Activated naive CD8-positive, alpha-beta T cell treated with anti-CD3 and anti-CD28 coated beads, Interleukin-2, amount 10 ng/mL, durations not matched to agents 7 days and 5 days (primary cell): ENCODE measurements around the gene RETREG1. TPM values are rescaled to one million over a fixed set of nuclear protein-coding genes. Genes with fewer than 3 reads are reported as not detected.

Experiments
- ATAC-seq: fragments of 150-1000 bp; cut with Tn5 transposase; one replicate; pipeline ENCODE4 v1.10.0; 2021; ENCODE audit warnings: low read depth, moderate library complexity
- POLR2A ChIA-PET: fragments of 350-600 bp; sonication (Branson Sonifier 250); formaldehyde crosslinking; loops from one replicate; lab custom pipeline; 2021; ENCODE audit warnings: antibody characterized with exemption; lab: Charles Lee
- DNase-seq: peaks from one replicate; pipeline ENCODE4 v3.0.0; 2021
- H3K27ac Mint-ChIP-seq: one replicate; pipeline ENCODE4 v1.8.0; 2022; ENCODE audit warnings: mild to moderate bottlenecking, mixed read lengths
- H3K27me3 Mint-ChIP-seq: one replicate; pipeline ENCODE4 v1.8.0; 2022; ENCODE audit warnings: mild to moderate bottlenecking, moderate library complexity, mixed read lengths
- H3K36me3 Mint-ChIP-seq: one replicate; pipeline ENCODE4 v1.8.0; 2021; ENCODE audit warnings: mild to moderate bottlenecking, mixed read lengths
- H3K4me1 Mint-ChIP-seq: one replicate; pipeline ENCODE4 v1.8.0; 2021; ENCODE audit warnings: mixed read lengths
- H3K4me3 Mint-ChIP-seq: one replicate; pipeline ENCODE4 v1.8.0; 2022; ENCODE audit warnings: mild to moderate bottlenecking, moderate library complexity, mixed read lengths
- H3K9me3 Mint-ChIP-seq: one replicate; pipeline ENCODE4 v1.8.0; 2021; ENCODE audit warnings: mixed read lengths
- total RNA-seq, 2 experiments: library from RNA; stranded (reverse); gene quantifications; one replicate each; pipeline ENCODE4 v1.2.3, GENCODE V29; 2021

The RETREG1 gene
- total RNA-seq, 2 experiments from 2014 or later: 50.9 to 59.8 TPM

DNA sequence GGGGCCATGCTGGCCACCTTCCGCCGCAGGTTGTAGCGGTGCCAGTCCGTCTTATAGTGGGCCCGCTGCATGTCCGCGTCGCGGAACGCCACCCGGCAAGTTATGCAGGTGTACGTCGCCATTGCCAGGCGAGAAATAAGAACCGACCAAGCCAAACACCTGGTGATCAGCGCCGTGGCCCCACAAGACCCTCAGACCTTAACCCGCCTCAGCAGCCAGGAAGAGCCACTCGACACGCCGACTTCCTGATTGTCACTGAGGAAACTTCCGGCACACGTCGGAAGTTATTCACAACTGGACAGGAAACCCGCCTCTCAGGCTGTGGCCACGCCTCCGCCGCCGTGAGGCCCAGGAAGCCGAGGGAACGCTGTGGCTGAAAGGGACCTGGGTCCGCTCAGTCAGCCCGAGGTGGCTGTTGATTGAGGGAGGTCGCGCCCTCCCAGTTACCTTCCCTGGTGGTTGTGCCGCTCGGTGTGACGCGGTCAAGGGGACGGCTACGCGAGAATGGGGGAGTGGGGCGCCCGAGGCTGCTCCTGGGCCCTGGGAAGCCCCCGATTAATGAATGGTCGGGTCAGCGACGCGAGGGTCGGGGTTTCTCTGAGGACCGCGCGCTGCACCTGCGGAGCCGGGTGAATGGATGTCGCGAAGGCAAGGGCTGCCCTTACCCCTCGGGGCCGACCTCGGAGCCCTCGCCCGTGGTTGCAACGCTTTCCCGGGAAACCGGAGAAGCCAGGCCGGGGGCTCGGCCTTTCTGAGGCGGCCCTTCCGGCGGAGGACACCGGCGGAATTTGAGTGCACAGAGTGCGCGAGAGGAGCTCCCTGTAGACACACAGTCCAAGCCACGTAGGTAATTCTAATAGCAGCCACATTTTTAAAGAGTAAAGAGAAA is 151.0 kb downstream of the RETREG1 start, which contains the start of gene ZNF622:
TSS of gene ZNF622 (minus strand) at position 257 of the 889 bp plus-strand sequence. CDS start at position 122, 135 bp downstream.
- Mint-ChIP-seq H3K4me1 (peaks cover 66% of the 10 kb centered on the region), H3K27me3 (no peaks in the 10 kb centered on the region), H3K4me3 (peak within 1 kb of the TSS; percentile 98), H3K9me3 (no peaks in the 10 kb centered on the region), H3K27ac (peak within 1 kb of the TSS; percentile 98), H3K36me3 (peaks cover 30% of the 10 kb centered on the region)
- DNase-seq: peak; percentile 88
- POLR2A ChIA-PET: interaction anchor here (0.6 to 2.4 kb wide), 4 partner anchors 10 to 151 kb away, joined by 3 to 11 read pairs (median 6); partner anchors contain the start of gene RETREG1
- ATAC-seq: peak; percentile 91

DNA sequence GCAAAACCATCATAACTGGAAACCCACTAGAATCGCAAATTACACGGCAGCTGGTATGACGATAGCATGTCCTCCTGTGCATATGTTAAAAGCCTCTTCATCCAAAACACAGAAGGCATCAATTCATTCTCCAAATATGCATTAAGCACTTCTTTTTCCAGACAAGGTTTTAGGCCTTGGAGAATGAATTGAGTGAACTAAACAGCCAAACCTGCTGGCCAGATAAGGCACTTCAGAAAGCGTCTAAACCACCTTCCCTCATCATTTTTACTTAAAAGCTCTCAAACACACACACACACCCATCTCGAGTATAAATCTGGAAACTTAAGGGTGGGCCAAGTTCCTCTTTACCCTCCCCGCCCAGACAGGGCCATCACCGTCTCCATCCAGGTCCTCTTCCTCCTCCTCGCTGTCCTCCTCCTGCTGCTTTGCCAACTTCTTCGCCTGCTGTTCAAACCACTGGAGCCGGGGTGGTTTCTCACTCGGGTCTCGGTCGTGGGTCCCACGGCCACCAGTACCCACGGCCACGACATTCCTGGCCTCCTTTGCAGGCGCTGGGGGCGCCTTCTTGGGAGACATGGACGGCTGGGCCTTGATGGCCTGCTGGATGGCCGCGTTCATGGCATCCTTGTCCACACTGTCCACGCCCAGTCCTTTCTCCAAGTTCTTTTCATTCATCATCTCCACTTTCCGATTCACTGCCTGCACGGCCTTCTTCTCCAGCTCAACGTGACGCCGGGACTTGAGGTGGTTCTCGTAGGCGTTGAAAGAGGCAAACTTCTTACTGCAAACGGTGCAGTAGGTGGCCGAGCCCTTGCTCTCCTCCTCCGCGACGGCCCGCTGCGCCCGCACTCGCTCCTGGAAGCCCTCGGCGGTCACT is 151.9 kb downstream of the RETREG1 start:
- ATAC-seq (no peak), DNase-seq (no peak)
- H3K36me3 Mint-ChIP-seq: peaks cover 33% of the 10 kb centered on the region
- H3K9me3 Mint-ChIP-seq: no peaks in the 10 kb centered on the region
- peaks cover 67% of the 10 kb centered on the region for H3K4me1 Mint-ChIP-seq
- H3K27ac Mint-ChIP-seq: peak overlapping the region; percentile 98
- peak overlapping the region; percentile 98 for H3K4me3 Mint-ChIP-seq
- POLR2A ChIA-PET: interaction anchor here (0.6 to 2.4 kb wide), 5 partner anchors 9 to 263 kb away, joined by 3 to 11 read pairs (median 4); partner anchors contain the start of gene RETREG1
- H3K27me3 Mint-ChIP-seq: no peaks in the 10 kb centered on the region

DNA sequence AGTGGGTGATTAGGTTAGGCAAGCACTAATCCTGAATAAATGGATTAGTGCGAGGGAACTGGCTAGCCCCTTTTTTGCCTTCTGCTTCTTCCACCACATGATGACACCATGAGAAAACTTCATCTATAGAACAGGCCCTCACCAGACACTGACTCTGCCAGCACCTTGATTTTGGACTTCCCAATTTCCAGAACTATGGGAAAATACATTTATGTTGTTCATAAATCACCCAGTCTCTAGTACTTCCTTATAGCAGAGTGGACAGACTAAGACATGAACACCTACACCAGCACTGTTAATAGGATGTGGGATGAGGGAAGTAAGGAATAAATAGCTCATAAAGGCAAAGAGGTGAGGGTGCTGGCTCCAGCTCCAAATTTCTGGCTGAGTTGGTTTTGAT is 152.6 kb downstream of the RETREG1 start:
- POLR2A ChIA-PET: interaction anchor here (2.4 kb wide), 1 partner anchor 8 kb away, joined by 11 read pairs; no protein-coding TSS in a partner anchor
- Mint-ChIP-seq H3K9me3 (no peaks in the 10 kb centered on the region), H3K36me3 (peaks cover 31% of the 10 kb centered on the region), H3K27me3 (no peaks in the 10 kb centered on the region), H3K4me3 (peak overlapping the region; percentile 98), H3K4me1 (peaks cover 69% of the 10 kb centered on the region), H3K27ac (peak overlapping the region; percentile 98)
- ATAC-seq (no peak), DNase-seq (no peak)

DNA sequence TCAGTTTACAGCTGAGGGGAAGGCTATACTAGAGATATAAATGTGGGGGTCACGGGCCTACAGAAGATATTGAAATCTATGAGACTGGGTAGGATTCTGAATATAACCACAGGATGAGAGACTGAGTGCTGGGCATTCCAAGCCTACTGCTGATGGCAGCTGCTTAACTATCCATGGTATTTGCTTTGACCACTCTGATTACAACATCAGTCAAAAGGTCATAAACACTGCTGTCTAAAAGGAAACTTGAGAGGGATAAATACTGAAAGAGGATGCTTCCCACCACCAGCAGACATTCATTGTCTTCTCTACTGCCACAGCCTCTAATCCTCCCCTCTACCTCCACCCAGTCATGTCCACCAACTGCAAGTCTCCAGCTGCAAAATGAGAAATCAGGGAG is 155.0 kb downstream of the RETREG1 start:
- no peaks in the 10 kb centered on the region for H3K9me3 Mint-ChIP-seq
- peaks cover 55% of the 10 kb centered on the region for H3K4me1 Mint-ChIP-seq
- H3K36me3 Mint-ChIP-seq: peaks cover 30% of the 10 kb centered on the region
- no peak for ATAC-seq
- no peaks in the 10 kb centered on the region for H3K27me3 Mint-ChIP-seq
- POLR2A ChIA-PET: no interaction called here
- H3K4me3 Mint-ChIP-seq: no peak overlapping the region
- no peak for DNase-seq
- H3K27ac Mint-ChIP-seq: peak overlapping the region; percentile 2

DNA sequence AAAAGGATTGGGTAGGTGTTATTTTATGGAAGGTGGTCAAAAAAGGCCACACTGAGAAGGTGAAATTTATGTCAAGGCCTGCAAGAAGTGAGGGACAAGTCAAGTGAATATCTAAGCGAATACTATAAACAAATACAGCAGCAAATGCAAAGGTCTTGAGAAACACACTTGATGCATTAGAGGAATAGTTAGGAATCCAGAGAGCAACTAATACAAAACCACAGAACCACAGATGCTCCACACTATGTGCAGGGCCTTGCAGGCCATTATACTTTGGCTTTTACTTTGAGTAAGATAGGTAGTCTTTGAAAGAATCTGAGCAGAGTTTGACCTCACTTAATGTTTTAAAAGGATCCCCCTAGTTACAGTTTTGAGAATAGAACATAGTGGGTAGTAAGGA is 155.8 kb downstream of the RETREG1 start:
- DNase-seq (no peak), ATAC-seq (no peak)
- H3K4me1 Mint-ChIP-seq: peaks cover 58% of the 10 kb centered on the region
- no peak overlapping the region for H3K4me3 Mint-ChIP-seq
- peak overlapping the region; percentile 2 for H3K27ac Mint-ChIP-seq
- POLR2A ChIA-PET: no interaction called here
- H3K9me3 Mint-ChIP-seq: no peaks in the 10 kb centered on the region
- peaks cover 37% of the 10 kb centered on the region for H3K36me3 Mint-ChIP-seq
- H3K27me3 Mint-ChIP-seq: no peaks in the 10 kb centered on the region

DNA sequence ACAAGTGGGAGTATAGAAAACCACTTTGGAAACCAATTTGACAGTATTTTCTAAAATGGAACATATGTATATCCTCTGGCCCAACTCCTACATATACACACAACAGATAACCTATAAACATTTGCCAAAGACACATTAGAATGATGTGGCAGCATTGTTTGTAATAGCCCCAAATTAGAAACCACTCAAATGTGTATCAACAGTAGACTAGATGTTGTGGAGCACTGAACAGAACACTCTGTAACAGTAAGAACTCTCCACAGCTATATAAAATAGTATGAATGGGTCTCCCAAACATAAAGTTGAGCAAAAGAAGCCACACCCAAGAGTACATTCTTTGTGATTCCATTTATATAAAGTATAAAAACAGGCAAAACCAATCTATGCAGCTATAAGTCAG is 157.3 kb downstream of the RETREG1 start:
- peaks cover 56% of the 10 kb centered on the region for H3K4me1 Mint-ChIP-seq
- no peaks in the 10 kb centered on the region for H3K9me3 Mint-ChIP-seq
- H3K27me3 Mint-ChIP-seq: no peaks in the 10 kb centered on the region
- POLR2A ChIA-PET: no interaction called here
- no peak overlapping the region for H3K27ac Mint-ChIP-seq
- H3K4me3 Mint-ChIP-seq: no peak overlapping the region
- no peak for ATAC-seq
- no peak for DNase-seq
- H3K36me3 Mint-ChIP-seq: peaks cover 32% of the 10 kb centered on the region

DNA sequence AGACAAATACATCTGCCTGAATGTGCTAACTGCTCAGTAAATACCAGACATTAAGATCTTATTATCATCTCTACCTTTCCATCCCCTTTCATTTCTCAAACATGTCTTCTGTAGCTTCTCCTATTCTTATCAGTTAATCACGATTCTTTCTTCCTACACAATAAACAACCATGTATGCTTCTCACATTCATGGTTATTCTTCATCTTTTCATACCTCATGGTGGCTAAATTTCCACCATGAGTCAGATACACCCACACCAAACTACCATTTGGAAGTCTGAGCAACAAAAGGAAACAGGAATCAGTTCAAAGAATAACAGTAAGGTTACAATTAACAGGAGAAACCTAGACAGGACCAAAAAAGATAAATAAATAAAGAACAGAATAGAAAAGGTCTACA is 158.9 kb downstream of the RETREG1 start:
- Mint-ChIP-seq H3K4me3 (no peak overlapping the region), H3K27ac (peak overlapping the region; percentile 5), H3K27me3 (no peaks in the 10 kb centered on the region), H3K9me3 (no peaks in the 10 kb centered on the region), H3K4me1 (peaks cover 40% of the 10 kb centered on the region), H3K36me3 (peaks cover 29% of the 10 kb centered on the region)
- ATAC-seq (no peak), DNase-seq (no peak)
- POLR2A ChIA-PET: no interaction called here

DNA sequence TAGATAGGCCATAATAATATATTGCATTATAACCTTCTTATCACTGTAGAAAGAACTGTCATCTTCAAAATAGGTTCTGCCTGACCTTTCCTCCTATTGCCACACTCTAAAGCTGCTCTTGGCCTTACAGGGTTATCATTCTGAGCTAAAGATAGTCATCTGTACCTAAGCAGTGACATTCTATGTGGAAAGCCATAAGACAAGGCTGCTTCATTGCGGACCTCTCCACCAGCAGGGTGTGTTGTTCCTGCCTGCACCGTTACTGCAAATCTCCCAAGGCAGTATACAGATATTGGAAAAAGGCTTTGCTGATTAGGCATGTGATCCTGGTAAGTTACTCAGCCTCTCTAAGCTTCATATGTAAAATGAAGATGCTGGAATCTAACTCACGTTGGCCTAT is 159.3 kb downstream of the RETREG1 start:
- H3K27ac Mint-ChIP-seq: peak overlapping the region; percentile 5
- no peak for DNase-seq
- H3K9me3 Mint-ChIP-seq: no peaks in the 10 kb centered on the region
- peaks cover 29% of the 10 kb centered on the region for H3K36me3 Mint-ChIP-seq
- no peak overlapping the region for H3K4me3 Mint-ChIP-seq
- no peak for ATAC-seq
- peaks cover 38% of the 10 kb centered on the region for H3K4me1 Mint-ChIP-seq
- H3K27me3 Mint-ChIP-seq: no peaks in the 10 kb centered on the region
- POLR2A ChIA-PET: no interaction called here

DNA sequence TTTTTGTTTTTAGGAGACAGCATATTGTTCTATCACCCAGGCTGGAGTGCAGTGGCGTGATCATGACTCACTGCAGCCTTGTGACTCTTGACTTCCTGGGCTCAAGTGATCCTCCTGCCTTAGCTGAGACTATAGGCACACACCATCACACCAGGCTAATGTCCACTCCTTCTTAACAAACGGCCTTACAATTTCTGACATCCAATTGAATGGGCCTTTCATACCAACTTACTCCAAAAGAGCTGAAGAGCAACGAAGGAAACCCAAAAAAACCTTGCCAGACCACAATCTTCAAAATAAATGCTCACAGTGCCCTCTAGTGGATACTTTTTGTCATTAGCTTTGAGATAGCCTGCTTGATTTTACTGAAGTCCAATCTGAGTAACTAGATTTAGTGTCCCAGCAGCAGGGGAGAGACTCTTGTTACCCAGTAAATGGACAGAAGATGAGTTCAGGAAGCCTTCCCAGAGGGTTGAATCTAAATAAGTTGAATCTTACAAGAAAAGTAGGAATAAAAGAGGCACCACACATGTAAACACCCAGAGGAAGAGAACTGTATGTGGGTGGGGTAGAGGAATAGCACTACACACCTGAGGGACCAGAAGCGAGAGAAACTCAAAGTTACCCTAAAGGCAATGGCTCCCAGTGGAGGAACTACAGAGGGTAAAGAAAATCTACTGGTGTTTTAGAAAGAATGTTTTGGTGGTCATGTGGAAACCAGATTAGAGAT is 160.5 kb downstream of the RETREG1 start:
- Mint-ChIP-seq H3K4me1 (peaks cover 27% of the 10 kb centered on the region), H3K9me3 (no peaks in the 10 kb centered on the region), H3K27ac (peak overlapping the region; percentile 58), H3K4me3 (peak overlapping the region; percentile 56), H3K36me3 (peaks cover 23% of the 10 kb centered on the region), H3K27me3 (no peaks in the 10 kb centered on the region)
- DNase-seq: no peak
- POLR2A ChIA-PET: interaction anchor here (0.7 to 2.5 kb wide), 3 partner anchors 9 to 295 kb away, joined by 3 to 11 read pairs (median 3); partner anchors contain the start of genes RETREG1 and ZNF622
- ATAC-seq: peak; percentile 63

DNA sequence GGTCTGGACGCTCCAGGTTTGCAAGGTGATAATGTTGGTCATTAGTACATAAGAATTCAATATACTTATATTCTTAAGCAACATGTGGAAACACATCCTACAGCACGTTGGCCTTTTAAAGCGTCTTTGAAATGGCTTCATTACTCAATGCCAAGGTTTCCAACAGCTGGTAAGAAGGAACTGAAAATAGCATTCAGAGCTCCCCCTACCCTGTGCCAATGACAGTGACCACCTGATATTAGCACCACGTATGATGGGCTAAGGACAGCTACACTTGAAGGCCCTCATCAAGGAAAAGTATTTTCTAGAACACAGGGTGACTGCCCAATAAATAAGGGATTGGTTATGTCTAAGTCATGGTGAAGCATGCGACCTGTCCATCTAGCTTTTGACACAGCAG is 161.1 kb downstream of the RETREG1 start:
- Mint-ChIP-seq H3K4me3 (peak overlapping the region; percentile 56), H3K27ac (peak overlapping the region; percentile 58), H3K9me3 (no peaks in the 10 kb centered on the region), H3K27me3 (no peaks in the 10 kb centered on the region), H3K36me3 (peaks cover 24% of the 10 kb centered on the region), H3K4me1 (peaks cover 21% of the 10 kb centered on the region)
- no peak for ATAC-seq
- DNase-seq: no peak
- POLR2A ChIA-PET: interaction anchor here (0.9 to 2.5 kb wide), 2 partner anchors 10 to 161 kb away, joined by 3 to 11 read pairs; partner anchors contain the start of genes RETREG1 and ZNF622

DNA sequence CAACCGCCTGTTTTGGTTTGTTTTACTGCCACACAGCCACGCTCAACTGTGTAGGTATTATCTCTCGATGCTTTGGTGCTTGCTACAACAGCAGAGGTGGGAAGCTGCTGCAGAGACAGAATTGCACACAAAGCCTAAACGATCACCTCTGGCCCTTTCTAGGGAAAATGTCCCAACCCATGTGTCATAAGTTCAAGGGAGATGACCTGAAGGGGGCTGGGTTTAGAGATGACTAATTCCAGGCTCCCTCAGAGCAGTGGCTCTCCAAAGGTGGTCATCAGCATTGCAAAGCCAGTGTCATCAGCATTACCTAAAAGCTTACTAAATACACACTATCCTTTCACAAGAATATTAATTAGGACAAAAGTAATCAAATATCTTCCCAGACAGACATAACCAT is 162.1 kb downstream of the RETREG1 start:
- POLR2A ChIA-PET: interaction anchor here (2.5 kb wide), 1 partner anchor 11 kb away, joined by 11 read pairs; the partner anchor contains the start of gene ZNF622
- ATAC-seq (no peak), DNase-seq (no peak)
- Mint-ChIP-seq H3K4me3 (no peak overlapping the region), H3K27ac (no peak overlapping the region), H3K4me1 (peaks cover 17% of the 10 kb centered on the region), H3K36me3 (peaks cover 28% of the 10 kb centered on the region), H3K27me3 (no peaks in the 10 kb centered on the region), H3K9me3 (no peaks in the 10 kb centered on the region)

DNA sequence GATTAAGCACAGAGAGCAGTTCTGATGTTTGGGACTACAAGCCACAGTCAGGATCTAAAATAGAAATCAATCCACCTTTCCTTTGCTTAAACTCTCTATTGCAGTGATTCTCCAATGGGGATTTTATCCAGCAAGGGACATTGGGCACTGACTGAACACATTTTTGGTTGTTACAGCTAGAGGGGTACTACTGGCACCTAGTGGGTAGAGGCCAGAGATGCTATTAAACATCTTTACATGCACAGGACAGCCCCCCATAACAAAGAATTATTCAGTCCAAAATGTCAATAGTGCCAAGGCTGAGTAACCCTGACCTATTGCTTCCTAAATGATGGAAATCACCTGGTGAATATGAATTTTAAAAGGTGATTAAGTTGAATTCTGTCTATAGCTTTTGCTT is 163.2 kb downstream of the RETREG1 start:
- no peak for DNase-seq
- ATAC-seq: no peak
- POLR2A ChIA-PET: no interaction called here
- Mint-ChIP-seq H3K27me3 (no peaks in the 10 kb centered on the region), H3K4me3 (no peak overlapping the region), H3K4me1 (peaks cover 13% of the 10 kb centered on the region), H3K27ac (no peak overlapping the region), H3K9me3 (no peaks in the 10 kb centered on the region), H3K36me3 (peaks cover 30% of the 10 kb centered on the region)
